NCI-H2107 treated with DMSO at 0.1 percent for 48 hours (cell line): ENCODE results near the gene GFOD2.

Source experiments
- DNase-seq: peaks from one replicate; lab custom pipeline; 2025; ENCODE audit not compliant: unreplicated experiment; lab: John Stamatoyannopoulos, UW

Gene GFOD2

DNA sequence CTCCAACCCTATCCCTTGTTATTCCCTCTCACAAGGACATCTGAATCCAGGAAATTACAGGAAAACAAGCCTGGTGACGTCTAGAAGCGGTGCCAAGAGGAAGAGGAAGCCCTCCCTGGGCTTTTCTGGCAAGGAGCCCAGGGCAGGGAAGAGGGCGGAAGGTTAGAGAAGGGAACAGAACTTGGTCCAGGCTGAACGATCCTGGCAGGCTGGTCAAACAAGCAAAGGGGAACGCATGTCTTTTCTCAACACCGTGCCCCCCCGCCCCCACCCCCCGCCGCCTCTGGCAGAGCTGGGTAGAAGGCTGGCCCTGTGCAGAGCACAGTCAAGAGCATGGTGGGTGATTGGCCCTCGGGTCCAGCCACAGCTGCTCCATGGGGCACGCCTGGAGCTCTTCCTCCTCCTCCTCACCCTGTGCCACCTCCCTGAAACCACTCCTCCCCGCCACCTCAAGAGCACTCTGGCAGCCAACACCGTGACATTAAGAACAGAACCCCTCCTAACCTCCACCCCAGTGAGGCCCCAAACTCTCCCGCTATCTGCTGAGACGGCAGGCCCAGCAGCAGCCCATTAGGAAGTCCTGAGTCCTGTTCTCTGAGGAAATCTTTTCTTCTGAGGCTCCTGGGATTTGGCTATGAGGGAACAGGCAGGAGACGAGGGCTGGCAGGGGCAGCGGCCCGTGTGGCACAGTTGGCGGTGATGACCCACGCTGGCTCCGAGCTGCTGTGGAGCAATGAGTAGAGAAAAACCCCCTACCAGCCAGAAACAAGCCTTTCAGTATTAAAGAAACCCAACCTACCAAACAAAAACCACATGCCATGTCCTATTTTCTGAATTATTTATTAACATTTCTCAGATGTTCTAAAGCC, 45.2 kb downstream of the GFOD2 start:
- DNase-seq, result peak; percentile 27

DNA sequence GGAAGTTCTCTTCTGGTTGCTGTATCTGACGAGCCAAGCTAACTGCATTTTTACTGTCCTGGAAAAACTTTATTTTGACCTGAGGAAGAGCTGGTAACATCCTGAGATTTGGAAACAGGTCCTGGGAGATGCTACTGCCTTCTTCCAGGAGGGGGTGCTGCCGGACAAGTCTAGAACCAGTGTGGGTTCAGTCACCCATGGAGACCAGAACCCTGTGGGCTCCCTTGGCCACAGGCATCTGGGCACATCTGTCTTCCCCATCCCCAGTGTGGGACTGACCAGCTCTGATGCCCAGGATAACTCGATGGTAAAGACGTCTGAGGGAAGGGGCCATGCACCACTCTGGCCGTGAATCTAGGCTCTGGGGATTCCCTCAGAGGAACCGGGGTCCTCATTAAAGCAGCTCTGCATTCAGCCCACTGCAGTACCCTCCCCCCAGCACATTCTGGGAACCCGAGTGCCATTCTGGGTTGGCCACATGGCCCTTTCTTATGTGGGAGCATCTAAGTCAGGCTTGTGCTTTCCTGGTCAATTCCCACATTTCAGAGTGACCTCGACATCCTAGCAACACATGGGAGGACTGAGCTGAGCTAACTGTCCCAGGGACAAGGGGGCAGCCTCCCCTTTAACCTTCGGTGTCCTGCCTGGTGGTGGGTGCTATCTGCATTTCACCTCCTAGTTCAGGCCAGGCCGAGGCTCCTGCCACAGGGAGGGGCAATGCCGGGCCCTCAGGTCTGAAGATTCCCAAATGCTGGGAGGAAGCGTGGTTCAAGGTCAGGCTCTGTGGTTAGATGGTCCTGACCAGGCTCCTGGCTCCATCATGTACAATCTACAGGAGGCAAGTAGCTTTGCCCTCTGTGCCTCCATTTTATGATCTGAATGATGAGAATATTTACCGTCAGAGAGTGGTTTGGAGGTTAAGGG, 46.1 kb downstream of the GFOD2 start:
- no peak for DNase-seq

DNA sequence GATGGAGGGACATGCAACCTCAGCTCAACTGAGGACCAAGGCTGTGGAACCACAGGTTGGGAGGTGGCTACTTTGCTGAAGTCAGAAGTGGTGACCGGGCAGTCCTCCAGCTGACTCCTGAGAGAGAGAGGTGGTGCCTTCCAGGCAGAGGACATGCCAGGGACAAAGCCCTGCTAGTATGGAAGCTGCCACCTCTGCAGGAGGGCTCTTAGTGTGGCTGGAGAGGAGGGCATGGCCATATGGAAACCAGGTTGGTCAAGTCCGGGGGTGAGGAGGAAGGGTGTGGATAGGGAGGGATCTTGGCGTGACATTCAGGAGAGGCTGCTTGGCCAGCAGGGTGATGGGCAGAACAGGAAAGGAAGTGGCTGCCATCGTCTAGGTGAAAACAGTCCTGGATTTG, 46.8 kb downstream of the GFOD2 start:
- DNase-seq, result no peak

DNA sequence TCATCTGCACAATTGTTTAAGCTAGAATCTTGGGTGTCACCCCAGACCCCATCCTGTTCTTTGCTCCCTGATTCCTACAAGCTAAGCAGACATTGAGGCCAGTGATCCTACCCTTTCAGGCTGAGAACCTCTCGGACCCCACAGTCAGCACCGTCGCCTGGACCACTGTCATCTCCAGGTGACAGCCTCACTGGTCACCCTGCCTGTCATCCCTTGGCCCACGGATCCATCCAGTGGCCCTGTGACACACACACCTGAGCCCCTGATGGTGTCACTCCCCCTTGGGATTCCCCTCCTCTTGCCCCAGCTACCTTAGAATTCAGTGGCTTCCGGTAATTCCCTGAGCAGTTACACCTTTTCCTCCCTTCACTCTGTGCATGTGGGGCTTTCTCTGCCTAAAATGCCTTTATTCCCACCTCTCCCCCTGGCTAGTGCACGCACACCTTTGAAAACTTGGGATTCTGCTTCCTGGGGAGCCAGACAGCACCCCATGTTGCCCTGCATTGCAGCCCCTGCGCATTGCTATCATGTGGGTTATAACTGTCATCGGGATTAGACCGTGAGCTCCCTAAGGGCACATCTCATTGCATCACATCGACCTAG, 49.5 kb downstream of the GFOD2 start:
- no peak for DNase-seq

DNA sequence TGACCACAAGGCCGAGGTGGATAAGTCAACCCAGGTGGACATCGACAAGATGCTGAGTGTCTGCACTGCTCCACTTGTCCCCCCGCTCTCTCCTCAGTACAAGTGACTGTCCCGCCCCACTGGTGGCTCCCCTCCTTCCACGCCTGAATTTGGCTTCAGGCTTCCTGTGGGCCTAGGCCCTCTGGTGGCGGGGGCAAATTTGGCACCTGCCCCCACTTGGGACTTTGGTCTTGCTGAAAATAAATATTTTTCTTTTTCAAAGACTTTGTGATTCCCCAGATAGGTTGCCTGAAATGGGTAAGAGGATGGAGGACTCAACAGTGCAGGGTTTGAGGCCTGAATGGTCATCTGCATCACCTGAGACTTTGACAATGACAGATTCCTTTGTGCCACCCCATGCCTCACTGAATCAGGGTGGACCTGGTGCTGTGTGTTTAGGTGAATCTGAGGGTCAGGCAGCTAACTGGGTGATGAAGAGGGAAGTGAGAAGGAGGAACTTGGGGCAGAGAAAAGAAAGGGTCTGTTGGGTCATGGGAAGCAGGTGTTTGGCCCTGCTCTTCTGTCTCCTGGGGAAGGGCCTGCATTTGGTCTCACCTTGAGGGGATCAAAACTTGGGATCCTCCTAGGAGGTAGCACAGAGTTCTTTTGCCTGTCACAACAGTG, 50.5 kb downstream of the GFOD2 start:
- DNase-seq, result no peak

DNA sequence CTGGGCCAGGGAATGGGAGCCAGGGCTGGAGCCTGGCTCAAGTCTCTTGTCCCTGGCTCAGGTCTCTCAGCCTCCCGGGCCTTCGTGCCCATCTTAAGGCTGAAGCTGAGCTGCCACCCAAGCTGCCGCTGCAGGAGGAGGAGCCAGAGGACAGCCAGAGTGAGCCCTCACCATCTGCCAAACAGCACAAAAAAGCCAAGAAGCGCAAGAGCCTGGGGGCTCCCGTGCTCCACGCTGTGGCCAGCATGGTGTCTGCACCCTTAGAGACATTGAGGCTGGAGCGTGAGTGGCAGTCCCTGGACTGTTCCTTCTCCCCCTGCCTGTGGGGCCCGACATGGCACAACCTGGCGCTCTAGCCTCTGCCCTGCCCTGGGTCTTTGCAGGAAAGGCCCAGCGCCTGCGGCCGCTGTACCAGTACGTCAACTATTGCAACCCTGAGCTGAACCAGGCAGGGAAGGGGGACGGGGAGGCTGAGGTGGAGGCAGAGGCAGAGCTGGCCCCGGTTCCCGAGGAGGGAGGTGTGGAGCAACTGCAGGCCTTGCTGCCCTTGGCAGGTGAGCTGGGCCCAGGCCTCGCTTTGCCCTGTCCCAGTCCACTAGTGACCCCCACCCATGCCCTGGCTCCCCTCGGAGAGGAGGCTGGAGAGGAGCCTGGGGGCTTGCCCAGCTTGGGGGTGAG, 51.2 kb downstream of the GFOD2 start:
- peak; percentile 92 for DNase-seq

DNA sequence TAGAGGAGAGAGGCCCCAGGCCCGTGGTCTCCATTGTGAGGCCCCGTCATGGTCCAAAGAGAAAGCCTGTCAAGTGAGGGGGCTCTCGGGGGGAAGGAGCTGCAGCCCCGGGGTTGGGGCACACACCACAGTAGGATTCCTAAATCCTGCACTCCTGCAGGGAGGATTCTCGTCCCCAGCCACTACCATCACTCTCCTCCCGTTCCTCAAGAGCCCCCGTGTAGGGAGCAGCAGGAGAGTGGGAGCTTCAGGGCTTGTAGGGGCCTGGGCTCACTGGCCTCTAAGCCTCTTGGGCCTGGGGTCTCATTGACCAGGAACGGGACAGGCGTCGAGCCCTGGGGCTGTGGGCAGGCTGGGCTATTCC, 51.7 kb downstream of the GFOD2 start:
- no peak for DNase-seq

DNA sequence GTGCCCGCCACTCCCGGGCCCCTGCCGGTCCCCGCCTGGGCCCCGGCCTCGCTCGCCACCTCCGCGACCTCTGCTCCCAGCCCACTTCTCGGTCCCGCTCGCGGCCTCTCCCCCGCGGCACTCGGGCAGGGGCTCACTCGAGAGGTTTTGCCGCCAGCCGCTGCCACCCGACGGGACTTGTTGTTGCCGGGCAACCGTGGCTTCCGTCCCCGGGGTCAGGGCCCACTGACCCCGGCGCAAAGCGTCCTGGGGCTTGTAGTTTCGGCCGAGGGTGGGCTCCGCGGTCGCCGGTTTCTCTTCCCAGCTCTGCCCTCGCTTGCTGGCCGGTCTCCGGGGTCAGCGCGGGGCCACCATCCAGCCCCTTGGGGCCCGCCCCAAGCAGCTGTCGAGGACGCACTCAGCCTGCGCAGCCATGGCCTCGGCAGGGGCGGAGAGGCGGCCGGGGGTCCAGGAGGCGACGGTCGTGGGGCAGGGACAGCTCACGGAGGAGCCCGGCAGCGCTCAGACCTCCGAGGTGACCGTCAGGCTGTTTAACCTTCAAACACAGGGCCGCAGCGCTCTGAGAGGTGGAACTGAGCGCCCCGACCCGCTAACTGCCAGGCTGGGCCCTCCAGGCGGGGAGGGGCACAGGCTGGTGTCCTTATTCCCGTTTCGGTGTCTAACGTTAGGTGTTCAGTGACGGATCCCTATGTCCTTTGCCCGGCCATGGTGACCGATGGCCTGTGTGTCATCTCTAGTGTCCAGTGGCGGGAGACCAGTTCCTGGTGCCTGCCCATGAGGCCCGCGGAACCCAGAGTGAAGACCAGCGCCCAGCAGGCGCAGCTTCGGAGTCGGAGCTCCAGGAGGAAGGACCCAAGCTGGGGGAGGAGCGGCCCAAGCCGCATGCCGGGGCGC, 52.3 kb downstream of the GFOD2 start, which contains the start of the genes C16orf86 and ENKD1:
C16orf86 (plus strand) TSS at position 256 of the 894 bp plus-strand sequence; CDS start at position 413, 157 bp downstream.
ENKD1 (minus strand) TSS at position 192 of the 894 bp plus-strand sequence. CDS start 308 bp downstream, outside the sequence.
- peak; percentile 40 for DNase-seq

DNA sequence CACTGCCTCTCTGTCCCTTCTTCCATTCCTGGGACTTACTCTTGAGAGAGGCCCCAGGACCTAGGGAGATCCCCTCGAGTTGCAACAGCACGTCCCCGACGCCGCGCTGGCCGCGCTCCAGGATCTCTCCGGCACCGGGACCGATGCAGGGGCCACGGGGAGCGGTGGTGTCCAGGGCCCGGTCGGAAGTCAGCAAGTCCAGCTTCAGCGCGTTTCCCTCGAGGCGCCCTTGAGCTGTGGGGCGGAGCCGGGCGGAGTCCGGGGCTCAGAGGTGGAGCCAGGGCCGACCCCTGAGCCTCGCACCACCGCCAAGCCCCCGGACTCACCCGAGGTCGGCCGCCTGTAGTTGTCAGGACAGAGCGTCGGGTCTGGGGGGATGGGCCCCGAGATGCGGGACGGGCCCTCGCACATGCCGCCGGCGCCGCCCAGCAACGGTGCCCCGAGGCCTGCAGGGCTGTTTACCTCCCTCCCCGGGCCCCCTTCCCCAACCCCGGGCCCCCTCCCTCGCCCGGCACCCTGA, 53.0 kb downstream of the GFOD2 start:
- DNase-seq, result no peak

DNA sequence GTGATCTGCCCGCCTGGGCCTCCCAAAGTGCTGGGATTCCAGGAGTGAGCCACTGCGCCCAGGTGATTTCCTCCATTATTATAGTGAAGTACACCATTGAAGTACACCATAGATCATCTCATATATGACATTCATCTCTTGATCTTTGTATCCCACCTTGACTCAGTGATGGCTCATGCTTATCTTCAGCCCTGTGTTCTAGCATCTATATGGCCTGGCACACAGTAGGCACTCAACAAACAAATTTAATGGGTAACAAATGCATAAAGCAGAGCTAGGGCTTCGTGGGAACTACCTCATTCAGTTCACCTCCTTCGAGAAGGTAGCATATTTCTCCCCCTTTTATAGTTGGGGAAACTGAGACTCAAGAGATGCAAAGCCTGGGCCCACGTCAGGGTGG, 53.5 kb downstream of the GFOD2 start:
- DNase-seq, result no peak

DNA sequence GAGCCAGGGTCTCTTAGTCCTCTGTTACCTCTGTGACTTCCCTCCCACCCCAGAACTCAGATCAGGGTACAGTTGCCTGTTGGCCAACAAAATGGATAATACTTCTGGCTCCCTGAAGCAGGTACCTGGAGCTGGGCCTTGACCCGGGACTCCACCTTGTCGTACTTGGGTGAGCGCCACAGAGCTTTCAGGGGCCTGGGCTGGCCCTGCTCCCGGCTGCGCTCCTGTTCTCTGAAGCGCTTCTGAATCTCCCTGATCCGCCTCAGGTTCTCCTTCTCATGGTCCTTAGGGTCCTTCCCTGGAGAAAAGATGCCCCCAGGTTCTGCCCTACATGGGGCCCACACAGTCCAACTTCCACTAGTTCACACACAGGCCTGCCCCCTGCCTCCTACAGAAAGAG, 54.2 kb downstream of the GFOD2 start:
- no peak for DNase-seq

DNA sequence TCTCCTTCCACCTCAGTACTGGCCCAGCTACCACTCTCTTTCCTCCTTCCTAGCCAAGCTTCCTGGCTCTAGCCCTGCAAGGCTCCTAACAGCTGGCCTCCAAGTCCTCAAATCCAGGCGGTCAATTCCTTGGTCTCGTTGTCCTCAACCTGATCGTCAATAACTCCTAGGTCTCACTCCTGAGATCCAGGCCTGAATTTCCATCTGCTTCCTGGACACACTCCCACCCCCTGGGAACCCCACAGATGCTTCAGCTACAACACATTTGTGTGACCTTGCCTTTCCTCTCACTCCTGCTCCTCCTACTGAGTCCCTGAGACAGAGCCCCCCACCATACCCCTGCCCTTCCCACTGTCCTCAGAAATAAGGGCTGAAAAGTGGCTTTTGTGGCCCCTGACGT, 54.9 kb downstream of the GFOD2 start:
- DNase-seq, result no peak

DNA sequence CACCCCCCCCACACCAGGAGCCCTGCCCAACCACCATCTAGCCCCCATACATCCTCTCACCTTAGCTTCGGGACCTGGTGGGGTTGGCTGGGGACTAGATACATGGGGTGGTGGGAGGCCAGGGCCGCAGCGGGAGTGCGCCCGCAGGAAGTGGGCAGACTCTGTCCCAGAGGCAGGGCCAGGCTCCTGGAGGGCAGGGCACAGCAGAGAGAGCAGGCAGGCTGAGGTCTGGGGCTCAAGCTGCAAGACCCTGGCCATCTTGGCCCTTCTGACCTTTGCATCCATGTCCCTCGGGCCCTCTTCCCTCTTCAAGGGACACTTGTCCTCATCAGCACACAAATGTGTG, 55.3 kb downstream of the GFOD2 start:
- no peak for DNase-seq

DNA sequence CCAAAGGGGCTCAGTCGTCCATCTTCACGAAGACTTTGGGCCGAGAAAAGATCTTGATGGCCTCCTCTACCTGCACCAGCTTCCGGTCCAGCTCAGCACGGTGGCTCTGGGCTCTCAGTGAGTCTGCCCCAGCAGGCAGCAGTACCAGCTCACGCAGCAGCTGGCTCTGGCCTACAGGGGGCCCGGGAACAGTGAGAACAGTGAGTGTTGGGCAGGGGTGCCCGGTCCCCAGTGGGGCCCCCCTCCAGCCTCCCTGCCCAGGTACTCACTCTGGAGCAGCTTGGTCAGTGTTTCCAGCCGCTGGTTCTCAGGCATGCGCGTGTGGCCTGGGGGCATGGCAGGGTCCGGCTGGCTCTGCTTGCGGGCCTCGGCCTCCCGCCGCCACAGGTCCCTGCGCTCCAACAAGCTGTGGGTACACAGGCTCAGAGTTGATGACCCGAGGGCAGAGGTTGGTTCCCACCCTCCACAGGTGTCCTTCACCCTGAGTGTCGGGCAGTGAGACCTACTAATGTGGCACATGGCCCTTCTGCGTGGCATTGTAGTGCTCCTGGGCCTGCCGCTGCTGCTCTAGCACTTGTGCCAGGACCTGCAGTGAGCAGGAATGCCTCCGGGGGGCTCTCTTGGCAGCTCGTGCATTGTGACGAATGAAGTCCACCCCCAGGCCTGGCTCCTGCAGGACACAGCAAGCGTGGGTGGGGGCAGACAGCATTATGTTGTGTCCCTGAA, 55.8 kb downstream of the GFOD2 start:
- no peak for DNase-seq

DNA sequence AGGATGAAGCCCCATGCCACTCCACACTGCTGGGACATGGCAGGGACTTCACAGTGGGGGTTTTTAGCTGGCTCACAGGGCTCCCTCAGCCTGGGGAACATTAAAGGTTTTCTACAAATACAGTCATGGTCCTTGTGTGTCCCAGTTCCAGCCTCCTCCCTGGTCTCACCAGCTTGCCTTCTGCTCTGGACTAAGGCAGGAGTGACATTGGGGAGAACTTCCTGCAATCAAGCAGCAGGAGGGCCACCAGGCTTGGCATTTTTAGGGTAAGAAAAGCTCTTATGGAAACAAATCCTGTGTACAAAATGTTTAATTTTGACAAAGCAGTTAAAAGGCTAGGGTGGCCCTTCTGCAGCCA, 56.5 kb downstream of the GFOD2 start:
- DNase-seq, result no peak

DNA sequence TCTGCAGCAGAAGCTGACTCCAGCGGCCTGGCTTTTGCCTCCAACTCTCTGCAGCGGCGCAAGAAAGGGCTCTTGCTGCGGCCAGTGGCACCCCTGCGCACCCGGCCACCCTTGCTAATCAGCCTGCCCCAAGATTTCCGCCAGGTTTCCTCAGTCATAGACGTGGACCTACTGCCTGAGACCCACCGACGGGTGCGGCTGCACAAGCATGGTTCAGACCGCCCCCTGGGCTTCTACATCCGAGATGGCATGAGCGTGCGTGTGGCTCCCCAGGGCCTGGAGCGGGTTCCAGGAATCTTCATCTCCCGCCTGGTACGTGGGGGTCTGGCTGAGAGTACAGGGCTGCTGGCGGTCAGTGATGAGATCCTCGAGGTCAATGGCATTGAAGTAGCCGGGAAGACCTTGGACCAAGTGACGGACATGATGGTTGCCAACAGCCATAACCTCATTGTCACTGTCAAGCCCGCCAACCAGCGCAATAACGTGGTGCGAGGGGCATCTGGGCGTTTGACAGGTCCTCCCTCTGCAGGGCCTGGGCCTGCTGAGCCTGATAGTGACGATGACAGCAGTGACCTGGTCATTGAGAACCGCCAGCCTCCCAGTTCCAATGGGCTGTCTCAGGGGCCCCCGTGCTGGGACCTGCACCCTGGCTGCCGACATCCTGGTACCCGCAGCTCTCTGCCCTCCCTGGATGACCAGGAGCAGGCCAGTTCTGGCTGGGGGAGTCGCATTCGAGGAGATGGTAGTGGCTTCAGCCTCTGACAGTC, 57.0 kb downstream of the GFOD2 start:
- no peak for DNase-seq

DNA sequence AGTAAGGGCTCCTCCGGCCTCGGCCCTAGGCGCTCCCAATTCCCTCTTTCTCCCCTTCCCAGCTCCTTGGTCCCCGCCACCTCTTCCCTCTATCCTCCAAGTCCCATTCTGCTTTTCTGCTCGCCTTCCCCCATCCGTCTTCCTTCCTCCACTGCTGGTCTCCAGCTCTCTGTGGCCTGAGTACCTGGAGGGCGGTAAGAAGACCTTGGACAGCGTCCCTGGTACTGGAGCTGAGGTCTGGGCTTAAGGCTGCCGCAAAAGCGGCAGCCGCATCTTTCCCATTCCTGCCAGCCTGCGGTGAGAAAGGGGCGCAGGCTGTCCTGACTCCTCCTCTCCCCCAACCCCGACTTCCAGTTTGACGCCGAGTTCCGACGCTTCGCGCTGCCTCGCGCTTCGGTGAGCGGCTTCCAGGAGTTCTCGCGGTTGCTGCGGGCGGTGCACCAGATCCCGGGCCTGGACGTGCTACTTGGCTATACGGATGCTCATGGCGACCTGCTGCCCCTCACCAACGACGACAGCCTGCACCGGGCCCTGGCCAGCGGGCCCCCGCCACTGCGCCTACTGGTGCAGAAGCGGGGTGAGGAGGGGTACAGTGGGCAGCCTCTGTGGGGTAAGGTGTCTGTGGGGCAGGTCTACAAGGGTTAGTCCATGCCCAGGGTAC, 57.9 kb downstream of the GFOD2 start:
- peak; percentile 58 for DNase-seq
